HG02623 (cell line): ENCODE results near the gene TBL1X.

Experiments
- ATAC-seq: cut with Tn5 transposase; IDR thresholded peaks from one replicate; pipeline ENCODE4 v1.9.1; 2021; ENCODE audit warnings: moderate library complexity; ENCODE audit not compliant: unreplicated experiment

The TBL1X gene

GRCh38 chrX:9789555-9789954 lies 324.7 kb downstream of the TBL1X start:
- ATAC-seq: no peak
